ENCODE results near the gene CKB. TPM values are rescaled to one million over a fixed set of nuclear protein-coding genes. Genes with fewer than 3 reads are reported as not detected.

Gene CKB
- total and polyA plus RNA-seq, 12 donors = 273 to 1,062 (median 632) TPM

DNA sequence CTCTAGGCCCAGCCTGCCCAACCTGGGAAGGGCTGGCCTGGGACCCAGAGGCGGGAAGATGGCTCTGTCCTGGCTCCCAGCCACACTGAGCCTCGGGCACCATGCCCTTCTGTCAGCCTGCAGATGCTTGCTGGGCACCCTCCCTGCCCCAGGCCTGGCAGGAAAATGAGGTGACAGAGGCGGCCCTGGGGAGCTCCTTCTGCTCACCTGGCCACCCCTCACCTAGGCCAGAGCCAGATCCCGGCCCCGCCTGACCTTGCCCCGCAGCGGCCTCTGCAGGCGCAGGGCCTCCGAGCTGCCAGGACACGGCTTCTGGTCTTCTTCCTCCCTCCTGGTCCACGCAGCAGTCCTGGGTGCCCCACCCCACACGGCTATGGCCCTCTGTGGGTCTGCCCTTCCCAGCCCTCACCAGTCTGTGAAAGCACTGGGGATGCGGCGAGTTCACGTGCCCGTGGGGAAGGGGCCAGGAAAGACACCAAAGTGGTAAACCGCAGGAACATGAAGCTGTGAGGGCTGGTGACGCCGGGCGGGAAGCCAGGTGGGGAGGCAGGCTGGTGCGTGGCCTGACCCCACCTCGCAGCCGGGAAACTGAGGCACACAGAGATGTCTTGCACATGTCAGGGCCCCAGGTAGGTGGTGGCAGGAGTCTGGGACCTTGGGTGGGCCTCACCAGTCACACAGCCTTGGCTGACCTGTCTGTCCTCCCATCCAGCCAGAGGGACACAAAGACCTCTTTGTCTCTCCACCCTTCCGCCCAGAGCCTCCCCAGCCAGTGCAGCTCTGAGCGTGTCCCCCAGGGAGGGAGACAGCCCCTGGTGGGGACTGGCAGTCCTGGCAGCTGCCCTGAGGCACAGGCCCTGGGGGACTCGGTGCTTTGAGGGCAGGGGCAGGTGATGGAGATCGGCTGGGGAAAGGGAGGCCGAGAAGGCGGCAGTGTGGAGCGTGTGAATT, 27.0 kb upstream of the CKB start:
- Histone ChIP-seq H3K4me1 (peaks cover 21 to 81% (median 55%) of the 10 kb centered on the region in 9 donors), H3K27me3 (no peaks in the 10 kb centered on the region), H3K27ac (peak overlapping the region in 8 of 10 donors; percentile 83 to 95 (median 88)), H3K9me3 (no peaks in the 10 kb centered on the region), H3K36me3 (peaks cover 0 to under 1% (median 0%) of the 10 kb centered on the region in 9 donors), H3K4me3 (no peak overlapping the region)
- intact Hi-C loops (cut with DNase I) = loop anchor here in 7 of 10 donors (5.0 kb wide), 1 partner anchor 47 kb away; no protein-coding TSS in a partner anchor
- WGBS, 2 donors = 80 to 83% methylated on average over 30 of the region's 30 CpGs
- DNase-seq = peak; percentile 59 to 63
- TF ChIP-seq, protein P1, sequence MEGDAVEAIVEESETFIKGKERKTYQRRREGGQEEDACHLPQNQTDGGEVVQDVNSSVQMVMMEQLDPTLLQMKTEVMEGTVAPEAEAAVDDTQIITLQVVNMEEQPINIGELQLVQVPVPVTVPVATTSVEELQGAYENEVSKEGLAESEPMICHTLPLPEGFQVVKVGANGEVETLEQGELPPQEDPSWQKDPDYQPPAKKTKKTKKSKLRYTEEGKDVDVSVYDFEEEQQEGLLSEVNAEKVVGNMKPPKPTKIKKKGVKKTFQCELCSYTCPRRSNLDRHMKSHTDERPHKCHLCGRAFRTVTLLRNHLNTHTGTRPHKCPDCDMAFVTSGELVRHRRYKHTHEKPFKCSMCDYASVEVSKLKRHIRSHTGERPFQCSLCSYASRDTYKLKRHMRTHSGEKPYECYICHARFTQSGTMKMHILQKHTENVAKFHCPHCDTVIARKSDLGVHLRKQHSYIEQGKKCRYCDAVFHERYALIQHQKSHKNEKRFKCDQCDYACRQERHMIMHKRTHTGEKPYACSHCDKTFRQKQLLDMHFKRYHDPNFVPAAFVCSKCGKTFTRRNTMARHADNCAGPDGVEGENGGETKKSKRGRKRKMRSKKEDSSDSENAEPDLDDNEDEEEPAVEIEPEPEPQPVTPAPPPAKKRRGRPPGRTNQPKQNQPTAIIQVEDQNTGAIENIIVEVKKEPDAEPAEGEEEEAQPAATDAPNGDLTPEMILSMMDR (IDR thresholded peaks at IDR 0.05) = peak in 2 of 9 donors; percentile 10 to 13
- ATAC-seq = peak in 7 of 8 donors; percentile 2 to 41 (median 18)

DNA sequence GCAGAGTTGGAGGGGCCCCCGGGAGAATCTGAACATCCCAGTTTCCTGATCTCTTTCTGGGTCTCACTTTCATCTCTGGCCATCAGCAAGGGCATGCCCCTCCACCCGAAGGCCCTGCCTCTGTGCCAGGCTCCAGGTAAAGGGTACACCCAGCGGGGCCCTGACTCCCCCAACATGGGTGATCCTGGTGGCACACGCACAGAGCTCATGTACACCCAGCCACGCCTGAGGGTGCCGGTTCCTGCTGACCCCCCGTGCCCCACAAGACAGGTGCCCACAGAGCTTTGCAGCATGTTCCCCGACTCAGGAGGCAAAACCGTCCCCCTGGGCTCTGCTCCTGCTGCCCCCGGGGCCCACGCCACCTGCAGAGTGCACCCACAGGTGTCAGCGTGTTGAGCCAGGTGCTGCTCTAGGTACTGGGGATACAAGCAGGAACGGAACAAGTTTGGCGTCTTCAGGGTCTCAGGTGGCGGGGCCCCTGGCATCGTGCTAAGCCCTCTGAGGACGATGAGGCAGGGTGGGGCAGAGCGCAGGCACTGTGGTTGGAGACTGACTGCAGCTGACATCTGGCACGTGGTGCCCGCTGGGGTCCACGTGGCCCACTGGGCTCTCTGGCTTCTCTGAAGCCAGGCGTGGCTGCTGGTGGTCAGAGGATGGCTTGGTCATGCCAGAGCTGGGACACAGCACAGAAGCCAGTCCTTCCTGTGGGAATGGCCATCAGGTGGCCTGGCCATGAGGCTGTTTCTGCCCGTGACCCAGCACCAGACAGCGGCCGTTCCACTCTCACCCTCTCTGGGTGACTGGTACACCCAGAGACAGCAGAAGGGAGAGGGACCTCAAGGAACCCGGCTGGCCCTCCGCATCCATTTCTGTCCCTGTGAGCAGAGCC, 26.1 kb upstream of the CKB start:
- H3K9me3 ChIP-seq = no peaks in the 10 kb centered on the region
- H3K27ac ChIP-seq = peak overlapping the region in 6 of 10 donors; percentile 87 to 95 (median 88)
- no peaks in the 10 kb centered on the region for H3K36me3 ChIP-seq
- intact Hi-C loops (cut with DNase I) = loop anchor here in 6 of 10 donors (5.0 kb wide), 1 partner anchor 46 kb away; no protein-coding TSS in a partner anchor
- no peak for ATAC-seq
- H3K4me3 ChIP-seq = no peak overlapping the region
- peaks cover 28 to 83% (median 58%) of the 10 kb centered on the region in 9 donors for H3K4me1 ChIP-seq
- TF ChIP-seq, protein P1 (IDR thresholded peaks at IDR 0.05) = no peak
- DNase-seq = no peak
- H3K27me3 ChIP-seq = no peaks in the 10 kb centered on the region
- WGBS, 2 donors = 89 to 92% methylated on average over 27 of the region's 27 CpGs

DNA sequence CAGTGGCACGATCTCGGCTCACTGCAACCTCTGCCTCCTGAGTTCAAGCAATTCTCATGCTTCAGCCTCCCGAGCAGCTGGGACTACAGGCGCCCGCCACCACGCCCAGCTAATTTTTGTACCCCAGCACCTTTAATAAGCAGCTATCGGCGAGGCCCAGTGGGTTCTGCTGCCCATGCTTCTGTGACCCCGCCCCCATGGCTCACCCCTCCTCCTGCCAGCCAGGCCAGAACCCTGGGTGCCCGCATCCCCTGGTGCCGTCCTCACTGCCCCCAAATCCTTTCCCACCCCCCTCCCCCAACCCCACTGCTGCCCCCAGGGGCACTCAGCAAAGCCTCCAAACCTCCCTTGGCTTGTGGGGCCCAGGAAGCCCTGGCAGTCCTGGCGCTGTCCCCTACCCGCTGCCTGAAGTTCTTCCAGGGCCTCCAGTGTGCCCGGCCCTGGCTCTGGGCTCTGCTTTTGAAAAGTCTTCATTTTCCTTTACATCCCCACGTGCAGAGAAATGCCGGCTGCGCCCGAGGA, 25.4 kb upstream of the CKB start:
- Histone ChIP-seq H3K9me3 (no peaks in the 10 kb centered on the region), H3K4me1 (peaks cover 35 to 83% (median 61%) of the 10 kb centered on the region in 9 donors), H3K4me3 (no peak overlapping the region), H3K36me3 (no peaks in the 10 kb centered on the region), H3K27ac (no peak overlapping the region), H3K27me3 (no peaks in the 10 kb centered on the region)
- TF ChIP-seq, protein P1 (IDR thresholded peaks at IDR 0.05) = no peak
- ATAC-seq = no peak
- no peak for DNase-seq
- intact Hi-C loops (cut with DNase I) = loop anchor here in 9 of 10 donors (2.0 to 5.0 kb wide), 2 partner anchors 29 to 46 kb away; no protein-coding TSS in a partner anchor
- 91 to 92% methylated on average over 18 of the region's 18 CpGs for WGBS, 2 donors
